GM23338 (cell line): ENCODE measurements around the gene KIF3C. TPM values are rescaled to one million over a fixed set of nuclear protein-coding genes. Genes with fewer than 3 reads are reported as not detected.

Experiments used
- ATAC-seq: fragments of 200-7000 bp; cut with Tn5 transposase; 3 replicates; pipeline ENCODE4 v1.9.1; 2020
- DNase-seq: peaks from one replicate; pipeline ENCODE4 v3.0.0-alpha.2; 2015; ENCODE audit warnings: low spot score
- H2AFZ ChIP-seq: fragments of 200-600 bp; sonication (generic); 2 replicates; pipeline ENCODE4 v1.8.0; 2016; ENCODE audit warnings: antibody characterized with exemption, mild to moderate bottlenecking, moderate library complexity
- H3F3A ChIP-seq: fragments of 200-600 bp; sonication (generic); replicated peaks from 2 replicates; pipeline ENCODE4 v1.8.0; 2017; ENCODE audit warnings: antibody characterized with exemption, mixed run types, low read depth
- H3K27ac ChIP-seq: fragments of 200-600 bp; sonication (generic); 2 replicates; pipeline ENCODE4 v1.6.1; 2016; ENCODE audit warnings: low read depth
- H3K27me3 ChIP-seq: fragments of 200-600 bp; sonication (generic); 2 replicates; pipeline ENCODE4 v1.8.0; 2016; ENCODE audit warnings: mild to moderate bottlenecking, mixed run types, moderate library complexity; ENCODE audit not compliant: insufficient read depth
- H3K36me3 ChIP-seq: fragments of 200-600 bp; sonication (generic); 2 replicates; pipeline ENCODE4 v1.8.0; 2016; ENCODE audit warnings: mild to moderate bottlenecking; ENCODE audit not compliant: insufficient read depth
- H3K4me1 ChIP-seq: fragments of 200-600 bp; sonication (generic); 2 replicates; pipeline ENCODE4 v1.8.0; 2016; ENCODE audit warnings: mild to moderate bottlenecking, moderate library complexity; ENCODE audit not compliant: insufficient read depth
- H3K4me2 ChIP-seq: fragments of 200-600 bp; sonication (generic); 2 replicates; pipeline ENCODE4 v1.7.1; 2017; ENCODE audit warnings: mixed run types
- H3K4me3 ChIP-seq: fragments of 200-600 bp; sonication (generic); 2 replicates; pipeline ENCODE4 v1.6.1; 2016; ENCODE audit warnings: mixed run types
- H3K79me2 ChIP-seq: fragments of 200-600 bp; sonication (generic); replicated peaks from 2 replicates; pipeline ENCODE4 v1.8.0; 2017; ENCODE audit warnings: mild to moderate bottlenecking; ENCODE audit not compliant: insufficient read depth
- H3K9me2 ChIP-seq: fragments of 200-600 bp; sonication (generic); 2 replicates; pipeline ENCODE4 v1.8.0; 2017; ENCODE audit not compliant: insufficient read depth
- H4K20me1 ChIP-seq: fragments of 200-600 bp; sonication (generic); replicated peaks from 2 replicates; pipeline ENCODE4 v1.8.0; 2017; ENCODE audit warnings: mild to moderate bottlenecking; ENCODE audit not compliant: insufficient read depth
- H3K27ac Mint-ChIP-seq: 2 replicates; pipeline ENCODE4 v1.8.0; 2020; ENCODE audit warnings: inconsistent platforms, mild to moderate bottlenecking, moderate library complexity, mixed read lengths
- H3K27me3 Mint-ChIP-seq: 3 replicates; pipeline ENCODE4 v1.8.0; 2022; ENCODE audit warnings: low read depth, mild to moderate bottlenecking, moderate library complexity, mixed read lengths, inconsistent platforms; ENCODE audit not compliant: insufficient read depth, poor library complexity
- H3K36me3 Mint-ChIP-seq: 3 replicates; pipeline ENCODE4 v1.8.0; 2021; ENCODE audit warnings: low read depth, mild to moderate bottlenecking, inconsistent platforms, moderate library complexity, mixed read lengths
- H3K4me1 Mint-ChIP-seq: 3 replicates; pipeline ENCODE4 v1.8.0; 2020; ENCODE audit warnings: mild to moderate bottlenecking, inconsistent platforms, mixed read lengths
- H3K4me3 Mint-ChIP-seq: 3 replicates; pipeline ENCODE4 v1.8.0; 2021; ENCODE audit warnings: moderate library complexity, mild to moderate bottlenecking, inconsistent platforms, mixed read lengths
- H3K9me3 Mint-ChIP-seq: 3 replicates; pipeline ENCODE4 v1.8.0; 2020; ENCODE audit warnings: moderate library complexity, mild to moderate bottlenecking, inconsistent platforms, mixed read lengths
- CTCF ChIP-seq, 2 experiments: fragments of 200-600 bp in 1 of 2; sonication (generic) in 1 of 2; conservative IDR thresholded peaks; 2 replicates each; pipeline versions ENCODE4 v1.5.1 to v1.6.1; 2016 to 2017; ENCODE audit warnings: antibody characterized with exemption in 2 of 2, low read depth in 2 of 2, mild to moderate bottlenecking in 2 of 2, moderate library complexity in 1 of 2
- ETS1 ChIP-seq: IDR thresholded peaks from 2 replicates; pipeline ENCODE4 v1.6.1; 2016; ENCODE audit warnings: antibody characterized with exemption
- EZH2 ChIP-seq: fragments of 200-600 bp; sonication (generic); IDR thresholded peaks from one replicate; pipeline ENCODE4 v1.8.0; 2017; ENCODE audit warnings: antibody characterized with exemption, mild to moderate bottlenecking, low read depth; ENCODE audit not compliant: unreplicated experiment
- EZH2phosphoT487 ChIP-seq: fragments of 200-600 bp; sonication (generic); IDR thresholded peaks from one replicate; pipeline ENCODE4 v1.8.1; 2018; ENCODE audit warnings: antibody characterized with exemption; ENCODE audit not compliant: unreplicated experiment
- JUNB ChIP-seq: IDR thresholded peaks from one replicate; pipeline ENCODE4 v1.6.1; 2016; ENCODE audit warnings: antibody characterized with exemption; ENCODE audit not compliant: unreplicated experiment
- NANOG ChIP-seq: IDR thresholded peaks from 2 replicates; pipeline ENCODE4 v1.6.1; 2016; ENCODE audit warnings: antibody characterized with exemption, borderline replicate concordance
- POLR2AphosphoS5 ChIP-seq: IDR thresholded peaks from 2 replicates; pipeline ENCODE4 v1.6.1; 2016; ENCODE audit warnings: antibody characterized with exemption, low read depth
- REST ChIP-seq: IDR thresholded peaks from one replicate; pipeline ENCODE4 v1.6.1; 2018; ENCODE audit warnings: antibody characterized with exemption; ENCODE audit not compliant: unreplicated experiment
- STAT1 ChIP-seq: IDR thresholded peaks from one replicate; pipeline ENCODE4 v1.6.1; 2016; ENCODE audit warnings: antibody characterized with exemption; ENCODE audit not compliant: unreplicated experiment
- ZNF331 ChIP-seq: fragments of 250-450 bp; sonication (Bioruptor Pico); IDR thresholded peaks from 2 replicates; pipeline ENCODE4 v1.5.0; 2020; ENCODE audit warnings: low read depth, mild to moderate bottlenecking, moderate library complexity
- ZNF462 ChIP-seq: fragments of 250-450 bp; sonication (Bioruptor Pico); IDR thresholded peaks from 2 replicates; pipeline ENCODE4 v1.5.0; 2020; ENCODE audit warnings: mild to moderate bottlenecking, moderate library complexity
- polyA plus RNA-seq: library from polyadenylated mRNA; unstranded; fragments of >200 nt; fragmentation: Nextera tagmentation; extraction: Ambion mirVana; gene quantifications from 2 replicates; pipeline ENCODE4 v1.2.1, GENCODE V29; 2016
- total RNA-seq: library from RNA; depleted of rRNA; stranded (reverse); fragments of >200 nt; shearing (Covaris generic); gene quantifications from 2 replicates; pipeline ENCODE4 v1.2.3, GENCODE V29; 2014

Gene KIF3C
- total and polyA plus RNA-seq, 2 experiments from 2014 or later = 14.9 to 40.0 TPM

GRCh38 chr2:26008851-26009566 lies 26.7 kb upstream of the KIF3C start (continued):
- TF ChIP-seq ZNF462 (CRISPR knock-in tag) = no peak

GRCh38 chr2:26008095-26008494 lies 25.8 kb upstream of the KIF3C start:
- H3K4me2 ChIP-seq = no peak overlapping the region
- no peak overlapping the region for H3K27ac ChIP-seq
- ATAC-seq (no peak), DNase-seq (no peak)
- 0 out of 2 replicates have a peak, but pooled peaks cover 2% of the 10 kb centered on the region for H3K9me2 ChIP-seq
- no peaks in the 10 kb centered on the region; the same call in 1 of the 2 replicates for H3F3A ChIP-seq
- no peak overlapping the region for H3K4me3 Mint-ChIP-seq
- H3K79me2 ChIP-seq = no peaks in the 10 kb centered on the region
- no peak overlapping the region for H3K27ac Mint-ChIP-seq
- H3K36me3 ChIP-seq = no peaks in the 10 kb centered on the region
- peaks cover 9% of the 10 kb centered on the region for H3K4me1 ChIP-seq
- H4K20me1 ChIP-seq = no peaks in the 10 kb centered on the region
- H3K9me3 Mint-ChIP-seq = peaks cover 4% of the 10 kb centered on the region; the same call in 2 of the 3 replicates
- H3K27me3 ChIP-seq = no peaks in the 10 kb centered on the region
- no peak overlapping the region for H2AFZ ChIP-seq
- no peaks in the 10 kb centered on the region for H3K36me3 Mint-ChIP-seq
- no peak overlapping the region for H3K4me3 ChIP-seq
- H3K4me1 Mint-ChIP-seq = peaks cover 12% of the 10 kb centered on the region
- H3K27me3 Mint-ChIP-seq = peaks cover 3% of the 10 kb centered on the region
- TF ChIP-seq ZNF331 = no peak
- no peak for TF ChIP-seq CTCF (conservative IDR thresholded peaks at IDR 0.05; ENCODE audit: low read depth in 2 of 2)
- TF ChIP-seq JUNB = no peak
- no peak for TF ChIP-seq REST
- TF ChIP-seq ETS1 = no peak
- no peak for TF ChIP-seq STAT1
- no peak for TF ChIP-seq EZH2phosphoT487
- no peak for TF ChIP-seq NANOG
- no peak for TF ChIP-seq POLR2AphosphoS5
- no peak for TF ChIP-seq EZH2
